Heart right ventricle (tissue), 16 donors: ENCODE measurements around the gene SLC9A5. TPM values are rescaled to one million over a fixed set of nuclear protein-coding genes. Genes with fewer than 3 reads are reported as not detected.

Source experiments
- ATAC-seq, 8 donors: fragments of 200-7000 bp; cut with Tn5 transposase; one replicate each; pipeline ENCODE4 v1.9.1; 2020; ENCODE audit warnings: mild to moderate bottlenecking in 8 of 8, moderate library complexity in 8 of 8, moderate number of reproducible peaks in 1 of 8
- DNase-seq, 2 donors: peaks; one replicate each; pipeline ENCODE4 v3.0.0-alpha.2; 2020
- H3K27ac ChIP-seq, 10 donors: fragments of 200-600 bp; sonication (generic) in 2 of 10; one replicate each; pipeline versions ENCODE4 v1.5.0 to v1.8.0; 2020 to 2022; ENCODE audit warnings: mild to moderate bottlenecking in 3 of 10
- H3K27me3 ChIP-seq, 7 donors: fragments of 200-600 bp; one replicate each; pipeline ENCODE4 v1.8.0; 2021 to 2022; ENCODE audit warnings: mild to moderate bottlenecking in 2 of 7
- H3K36me3 ChIP-seq, 9 donors: fragments of 200-600 bp; sonication (generic) in 1 of 9; one replicate each; pipeline versions ENCODE4 v1.5.0 to v1.8.0; 2020 to 2022; ENCODE audit warnings: mild to moderate bottlenecking in 2 of 9
- H3K4me1 ChIP-seq, 9 donors: fragments of 200-600 bp; sonication (generic) in 1 of 9; one replicate each; pipeline versions ENCODE4 v1.5.0 to v1.8.0; 2020 to 2022; ENCODE audit warnings: mild to moderate bottlenecking in 4 of 9
- H3K4me3 ChIP-seq, 10 donors: fragments of 200-600 bp; sonication (generic) in 2 of 10; one replicate each; pipeline versions ENCODE4 v1.5.0 to v1.8.0; 2020 to 2022; ENCODE audit warnings: mild to moderate bottlenecking in 7 of 10, moderate library complexity in 2 of 10
- H3K9me3 ChIP-seq, 11 donors: fragments of 200-600 bp in 10 of 11; sonication (generic) in 2 of 11; one replicate each; pipeline versions ENCODE4 v1.5.0 to v1.8.0; 2013 to 2022; ENCODE audit warnings: mild to moderate bottlenecking in 2 of 11, control low read depth in 1 of 11, moderate library complexity in 1 of 11
- WGBS, 2 donors: extraction: QIAGEN DNeasy Blood & Tissue Kit; methylation state at CpG; one replicate each; pipeline ENCODE4 v1.1.7; 2013; ENCODE audit warnings: inconsistent platforms in 1 of 2; 5-methylcytosine and 5-hydroxymethylcytosine counted together
- intact Hi-C, 10 donors: fragments of 100-400 bp; cut with DNase I; formaldehyde crosslinking; loops; one replicate each; pipeline versions ENCODE4 v1.11.1 to v1.14.2; 2022
- polyA plus RNA-seq, 2 donors: library from polyadenylated mRNA; stranded (reverse); fragments of 200-250 nt; gene quantifications; one replicate each; pipeline ENCODE4 v1.2.3, GENCODE V29; 2013
- total RNA-seq, 10 donors: library from RNA; stranded (reverse); fragmentation: NEBNext Ultra II Directional in 3 of 10; extraction: Animal tissue kit (Norgen Biotek cat#: 25700) in 3 of 10; gene quantifications; one replicate each; pipeline versions ENCODE4 v1.2.1 to v1.2.4, GENCODE V29; 2021 to 2023
- TF ChIP-seq, protein P1 (sequence below), 9 donors: fragments of 200-600 bp; sonication (generic) in 2 of 9; IDR thresholded peaks; one replicate each; pipeline versions ENCODE4 v1.5.0 to v1.8.0; 2021 to 2022; ENCODE audit warnings: antibody characterized with exemption in 9 of 9, mild to moderate bottlenecking in 5 of 9, moderate library complexity in 1 of 9
- donor health status: Arrhythmogenic right ventricular cardiomyopathy.
- donor health status: ischemic (EF 13 %, LVEDD 7.1; RV severe dilation, severe dysfunction).
- donor health status: healthy with polysubstance abuse.
- donor health status: DM: no; HTN: yes; CAD: no.
- donor health status: DM: no; HTN: no; CAD: no.
- donor health status: ischemic (EF 25% LVEDD 6.9; RV normal size, moderate dysfunction).
- donor health status: ischemic (EF 25% LVEDD 5.7; RV mildly dilated, moderate dysfunction).
- donor health status: healthy.
- donor health status: DM: yes; HTN: yes; CAD: no.
- donor health status: Ischemic cardiomyopathy.
- donor health status: ischemic (EF 35%, LVEDD 5.7; RV mildly dilated, moderate dysfunction).
- donor health status: nonischemic (EF 11% LVEDD 7.7; RV severe dilation, severe dysfunction).
- donor health status: DM: yes; HTN: yes; CAD: no.
- donor health status: PGD.
- donor health status: ischemic (EF 29% LVEDD 5.4; RV normal size, mild dysfunction).
- donor health status: nonischemic (EF 23%, LVEDD 6.1; RV moderate dilation, normal function).

The SLC9A5 gene
- total and polyA plus RNA-seq, 12 donors, result 0.26 to 2.4 (median 1.0) TPM

DNA sequence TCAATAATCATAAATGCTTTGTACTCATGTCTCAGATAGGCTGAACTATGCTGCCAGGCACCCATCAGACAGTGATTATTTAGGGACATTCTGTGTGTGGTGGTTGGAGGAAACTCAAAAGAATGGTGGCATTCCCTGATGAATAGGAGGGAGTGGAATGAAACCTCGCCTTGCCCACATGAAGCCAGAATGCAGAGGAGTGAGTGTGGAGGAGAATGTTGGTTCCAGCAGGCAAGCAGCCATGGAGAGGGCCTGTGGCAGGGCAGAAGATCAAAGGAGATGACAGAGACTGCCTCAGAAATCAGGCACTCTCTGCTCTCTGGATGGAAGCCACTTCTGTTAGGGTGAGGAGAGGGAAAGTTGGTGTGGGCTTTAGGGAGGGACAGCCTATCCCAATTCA, 55.2 kb downstream of the SLC9A5 start:
- TF ChIP-seq, protein P1, sequence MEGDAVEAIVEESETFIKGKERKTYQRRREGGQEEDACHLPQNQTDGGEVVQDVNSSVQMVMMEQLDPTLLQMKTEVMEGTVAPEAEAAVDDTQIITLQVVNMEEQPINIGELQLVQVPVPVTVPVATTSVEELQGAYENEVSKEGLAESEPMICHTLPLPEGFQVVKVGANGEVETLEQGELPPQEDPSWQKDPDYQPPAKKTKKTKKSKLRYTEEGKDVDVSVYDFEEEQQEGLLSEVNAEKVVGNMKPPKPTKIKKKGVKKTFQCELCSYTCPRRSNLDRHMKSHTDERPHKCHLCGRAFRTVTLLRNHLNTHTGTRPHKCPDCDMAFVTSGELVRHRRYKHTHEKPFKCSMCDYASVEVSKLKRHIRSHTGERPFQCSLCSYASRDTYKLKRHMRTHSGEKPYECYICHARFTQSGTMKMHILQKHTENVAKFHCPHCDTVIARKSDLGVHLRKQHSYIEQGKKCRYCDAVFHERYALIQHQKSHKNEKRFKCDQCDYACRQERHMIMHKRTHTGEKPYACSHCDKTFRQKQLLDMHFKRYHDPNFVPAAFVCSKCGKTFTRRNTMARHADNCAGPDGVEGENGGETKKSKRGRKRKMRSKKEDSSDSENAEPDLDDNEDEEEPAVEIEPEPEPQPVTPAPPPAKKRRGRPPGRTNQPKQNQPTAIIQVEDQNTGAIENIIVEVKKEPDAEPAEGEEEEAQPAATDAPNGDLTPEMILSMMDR (IDR thresholded peaks at IDR 0.05), result no peak
- peaks cover 0 to 5% (median 0%) of the 10 kb centered on the region in 7 donors for H3K27me3 ChIP-seq
- no peak for DNase-seq
- H3K36me3 ChIP-seq, result no peaks in the 10 kb centered on the region
- peaks cover 0 to 16% (median 11%) of the 10 kb centered on the region in 9 donors for H3K4me1 ChIP-seq
- no peak overlapping the region for H3K27ac ChIP-seq
- WGBS, 2 donors, result 78 to 84% methylated on average over 1 of the region's 1 CpG
- no peaks in the 10 kb centered on the region for H3K9me3 ChIP-seq
- no peak for ATAC-seq
- H3K4me3 ChIP-seq, result no peak overlapping the region
- intact Hi-C loops, result no loop called here

DNA sequence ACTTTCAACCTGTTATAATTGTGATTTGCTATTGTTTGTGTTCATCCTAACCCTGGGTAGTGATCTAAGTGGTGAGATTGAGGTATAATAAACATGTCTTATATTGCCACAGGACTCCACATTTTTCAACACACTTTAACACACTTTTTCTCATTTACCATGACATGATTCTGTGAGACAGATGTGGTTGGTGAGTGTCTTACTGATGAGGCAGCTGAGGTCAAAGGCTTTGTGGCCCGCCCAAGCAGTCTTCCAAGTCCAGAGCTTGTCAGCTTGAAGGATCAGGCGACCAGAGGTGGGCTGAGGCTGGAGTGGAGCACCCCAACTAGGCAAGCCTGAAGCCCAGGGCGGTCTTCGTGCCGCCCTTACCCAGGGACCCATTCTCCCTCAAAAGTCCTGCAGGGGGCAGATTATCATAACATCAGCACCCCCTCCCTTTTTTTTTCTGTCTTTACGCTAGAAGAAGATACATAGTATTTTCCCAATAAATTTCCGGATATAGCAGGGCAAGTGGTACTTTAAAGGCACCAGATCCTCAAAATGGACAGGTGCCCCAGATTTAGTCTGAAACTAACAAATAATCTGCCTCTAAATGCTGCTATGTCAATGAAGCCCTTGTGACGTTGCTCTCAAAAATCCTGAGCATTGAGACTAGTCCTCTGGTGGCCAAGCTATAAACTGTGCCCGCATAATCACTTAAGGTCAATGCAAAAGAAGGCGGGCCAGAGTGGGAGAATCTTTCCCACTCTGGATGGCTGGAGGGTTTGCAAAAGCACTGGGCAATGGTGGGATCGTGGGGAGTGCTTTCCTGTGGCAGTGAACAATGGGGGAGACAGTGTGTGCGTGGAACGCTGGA, 56.7 kb downstream of the SLC9A5 start:
- intact Hi-C loops, result no loop called here
- peaks cover 0 to 5% (median 0%) of the 10 kb centered on the region in 7 donors for H3K27me3 ChIP-seq
- no peak for DNase-seq
- no peak overlapping the region for H3K4me3 ChIP-seq
- no peak overlapping the region for H3K27ac ChIP-seq
- TF ChIP-seq, protein P1 (IDR thresholded peaks at IDR 0.05), result no peak
- 87 to 90% methylated on average over 13 of the region's 13 CpGs for WGBS, 2 donors
- no peak for ATAC-seq
- no peaks in the 10 kb centered on the region for H3K9me3 ChIP-seq
- no peaks in the 10 kb centered on the region for H3K36me3 ChIP-seq
- H3K4me1 ChIP-seq, result peaks cover 0 to 16% (median 11%) of the 10 kb centered on the region in 9 donors

GRCh38 chr16:67310561-67310960, 61.8 kb downstream of the SLC9A5 start:
- Histone ChIP-seq H3K4me3 (no peak overlapping the region), H3K4me1 (peaks cover 0 to 5% (median 0%) of the 10 kb centered on the region in 9 donors), H3K36me3 (no peaks in the 10 kb centered on the region), H3K27me3 (peaks cover 0 to 5% (median 0%) of the 10 kb centered on the region in 7 donors), H3K9me3 (no peaks in the 10 kb centered on the region), H3K27ac (no peak overlapping the region)
- TF ChIP-seq, protein P1 (IDR thresholded peaks at IDR 0.05), result no peak
- WGBS, 2 donors, result 93 to 97% methylated on average over 3 of the region's 3 CpGs
- no peak for ATAC-seq
- intact Hi-C loops, result no loop called here
- no peak for DNase-seq

DNA sequence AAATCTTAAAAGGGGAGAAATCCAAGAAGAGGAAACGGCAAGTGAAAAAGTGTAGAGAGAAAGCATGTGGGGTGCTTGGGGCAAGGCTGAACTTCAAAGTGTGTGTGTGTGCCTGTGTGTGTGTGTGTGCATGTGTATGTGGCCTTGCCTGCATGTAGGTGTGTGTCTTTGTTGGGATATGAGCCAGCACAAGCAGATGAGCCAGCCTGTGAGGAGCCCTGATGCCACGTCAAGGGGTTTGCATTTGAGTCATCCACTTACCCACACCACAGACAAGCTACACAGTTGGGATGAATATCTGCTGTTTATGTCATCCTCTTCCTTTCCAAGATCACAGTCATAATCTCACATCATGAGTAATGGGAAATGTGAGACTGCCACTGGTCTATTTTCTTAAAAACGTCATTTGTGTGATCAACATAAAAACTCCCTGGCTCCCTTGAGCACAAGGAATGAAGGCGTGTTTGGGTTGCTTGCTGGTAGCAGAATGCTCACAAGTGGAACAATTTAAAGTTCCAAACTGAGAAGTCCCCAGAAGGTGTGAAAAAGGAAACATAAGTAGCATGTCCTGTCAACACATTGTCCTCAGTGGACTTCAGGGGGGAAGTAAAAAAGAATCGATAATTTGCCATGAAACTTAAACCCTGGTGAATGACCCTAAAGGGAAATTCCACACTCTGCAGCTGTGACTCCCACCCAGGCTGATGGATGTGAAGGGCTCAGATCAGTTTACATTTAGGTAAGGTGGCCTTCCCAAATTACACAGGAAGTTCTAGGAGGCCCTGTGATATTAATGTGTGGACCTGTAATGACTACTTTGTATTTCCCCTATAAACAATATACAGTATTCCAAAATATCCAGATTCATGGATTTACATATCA, 63.1 kb downstream of the SLC9A5 start:
- H3K9me3 ChIP-seq, result no peaks in the 10 kb centered on the region
- intact Hi-C loops, result no loop called here
- TF ChIP-seq, protein P1 (IDR thresholded peaks at IDR 0.05), result no peak
- H3K36me3 ChIP-seq, result no peaks in the 10 kb centered on the region
- peaks cover 0 to 5% (median 0%) of the 10 kb centered on the region in 9 donors for H3K4me1 ChIP-seq
- ATAC-seq (peak; percentile 28 to 96 (median 76)), DNase-seq (peak in 1 of 2 donors; percentile 31)
- 62 to 73% methylated on average over 5 of the region's 5 CpGs for WGBS, 2 donors
- no peak overlapping the region for H3K4me3 ChIP-seq
- peak overlapping the region in 2 of 10 donors; percentile 34 to 44 for H3K27ac ChIP-seq
- H3K27me3 ChIP-seq, result peaks cover 0 to 12% (median 0%) of the 10 kb centered on the region in 7 donors
